T-cell (primary cell): ENCODE measurements around the gene CISD1. TPM values are rescaled to one million over a fixed set of nuclear protein-coding genes. Genes with fewer than 3 reads are reported as not detected.

Experiments
- ATAC-seq, 4 experiments: fragments of 200-7000 bp in 3 of 4; fragments of 150-1000 bp in 1 of 4; cut with Tn5 transposase; replicated peaks in 1 of 4; 1 replicate in 3 of 4; 2 replicates in 1 of 4; pipeline ENCODE4 v1.10.0; 2021; ENCODE audit warnings: moderate library complexity in 3 of 4, mild to moderate bottlenecking in 2 of 4, moderate number of reproducible peaks in 1 of 4
- CTCF ChIA-PET, 2 donors: fragments of 300-600 bp; sonication (Branson Sonifier 250); formaldehyde crosslinking; loops; one replicate each; lab custom pipeline; 2022; ENCODE audit warnings: antibody characterized with exemption in 2 of 2; lab: Charles Lee
- POLR2A ChIA-PET, 2 donors: fragments of 300-600 bp; sonication (Branson Sonifier 250); formaldehyde crosslinking; loops; one replicate each; lab custom pipeline; 2022; ENCODE audit warnings: antibody characterized with exemption in 2 of 2; lab: Charles Lee
- DNase-seq, 35 experiments: peaks; one replicate each; pipeline versions ENCODE4 v3.0.0 to v3.0.0-alpha.2; 2013 to 2023
- H3K27ac ChIP-seq: one replicate; pipeline ENCODE4 v1.5.1; 2013; ENCODE audit warnings: low read length
- H3K27me3 ChIP-seq, 2 experiments: replicated peaks in 1 of 2; 1 replicate in 1 of 2; 2 replicates in 1 of 2; pipeline versions ENCODE4 v1.6.1 to v1.7.0; 2013; ENCODE audit warnings: low read length in 1 of 2, mixed read lengths in 1 of 2; ENCODE audit not compliant: control insufficient read depth in 2 of 2, insufficient read depth in 2 of 2; ENCODE audit errors: extremely low read depth in 1 of 2
- H3K36me3 ChIP-seq, 2 donors: 1 replicate in 1 of 2; 2 replicates in 1 of 2; pipeline versions ENCODE4 v1.6.1 to v1.7.0; 2013; ENCODE audit warnings: low read length in 1 of 2; ENCODE audit not compliant: control insufficient read depth in 2 of 2, insufficient read depth in 1 of 2; ENCODE audit errors: extremely low read depth in 1 of 2
- H3K4me1 ChIP-seq, 2 experiments: 1 replicate in 1 of 2; 2 replicates in 1 of 2; pipeline versions ENCODE4 v1.6.1 to v1.7.0; 2013; ENCODE audit warnings: low read length in 2 of 2, mixed read lengths in 1 of 2; ENCODE audit not compliant: insufficient read depth in 2 of 2, control insufficient read depth in 1 of 2; ENCODE audit errors: extremely low read depth in 1 of 2
- H3K4me3 ChIP-seq, 2 donors: 1 replicate in 1 of 2; 2 replicates in 1 of 2; pipeline versions ENCODE4 v1.5.1 to v1.7.0; 2013; ENCODE audit warnings: mild to moderate bottlenecking in 2 of 2, low read length in 1 of 2, moderate library complexity in 1 of 2; ENCODE audit not compliant: control insufficient read depth in 1 of 2; ENCODE audit errors: extremely low read depth in 1 of 2
- H3K9me3 ChIP-seq: 2 replicates; pipeline ENCODE4 v1.7.0; 2013
- H3K27ac Mint-ChIP-seq, 2 donors: one replicate each; pipeline ENCODE4 v1.8.0; 2020 to 2021; ENCODE audit warnings: mild to moderate bottlenecking in 2 of 2, mixed read lengths in 2 of 2
- H3K27me3 Mint-ChIP-seq, 2 donors: one replicate each; pipeline ENCODE4 v1.8.0; 2021 to 2022; ENCODE audit warnings: mixed read lengths in 2 of 2
- H3K36me3 Mint-ChIP-seq: one replicate; pipeline ENCODE4 v1.8.0; 2021; ENCODE audit warnings: mixed read lengths
- H3K4me1 Mint-ChIP-seq, 3 donors: one replicate each; pipeline ENCODE4 v1.8.0; 2020 to 2022; ENCODE audit warnings: mixed read lengths in 3 of 3, mild to moderate bottlenecking in 1 of 3
- H3K4me3 Mint-ChIP-seq, 3 donors: one replicate each; pipeline ENCODE4 v1.8.0; 2020 to 2022; ENCODE audit warnings: mild to moderate bottlenecking in 3 of 3, mixed read lengths in 3 of 3, moderate library complexity in 3 of 3
- H3K9me3 Mint-ChIP-seq, 3 donors: one replicate each; pipeline ENCODE4 v1.8.0; 2020 to 2022; ENCODE audit warnings: mixed read lengths in 3 of 3
- WGBS: methylation state at CpG from one replicate; pipeline ENCODE4 v1.1.5; 2013; ENCODE audit warnings: missing lambda C conversion rate; ENCODE audit not compliant: insufficient coverage; 5-methylcytosine and 5-hydroxymethylcytosine counted together
- total RNA-seq, 35 experiments: library from RNA in 6 of 35; stranded (reverse) in 6 of 35; fragments of 120-200 nt in 1 of 35; gene quantifications; one replicate each; pipeline versions ENCODE4 v1.2.1 to v1.2.4 and lab custom pipeline; 2013 to 2026

CISD1 gene
- total RNA-seq, 5 donors from 2014 or later (not counting 1 experiment from before 2014, with no cell fraction given) = 6.3 to 11.3 (median 10.3) TPM

GRCh38 chr10:58267713-58268453, 1.1 kb upstream of the CISD1 start, which contains the start of gene IPMK:
IPMK (minus strand) TSS chr10:58267894; CDS start chr10:58267611, 283 bp downstream.
- peak; percentile 87 to 97 (median 93) for DNase-seq
- H3K9me3 Mint-ChIP-seq = no peaks in the 10 kb centered on the region
- Histone ChIP-seq H3K36me3 (no peaks in the 10 kb centered on the region), H3K4me3 (peak within 1 kb of the TSS; percentile 74 to 98), H3K27me3 (no peaks in the 10 kb centered on the region), H3K27ac (peak within 1 kb of the TSS; percentile 85), H3K4me1 (peaks cover 21 to 29% of the 10 kb centered on the region in 2 experiments), H3K9me3 (no peaks in the 10 kb centered on the region)
- H3K36me3 Mint-ChIP-seq = no peaks in the 10 kb centered on the region
- peak; percentile 71 to 75 (median 74) for ATAC-seq
- POLR2A ChIA-PET = no interaction called here
- H3K4me3 Mint-ChIP-seq = peak within 1 kb of the TSS; percentile 96 to 99 (median 97)
- H3K27me3 Mint-ChIP-seq = no peaks in the 10 kb centered on the region
- H3K4me1 Mint-ChIP-seq = peaks cover 50 to 53% (median 51%) of the 10 kb centered on the region in 3 donors
- H3K27ac Mint-ChIP-seq = peak within 1 kb of the TSS; percentile 91 to 94
- WGBS = under 1% methylated on average over 74 of the region's 76 CpGs
- CTCF ChIA-PET = interaction anchor here (0.6 to 2.3 kb wide), 4 partner anchors 23 to 118 kb away, joined by 3 to 15 read pairs (median 4); partner anchors contain the start of gene TFAM (in 1 of the 2)

- H3K4me1 Mint-ChIP-seq = peaks cover 49 to 56% (median 52%) of the 10 kb centered on the region in 3 donors
- ATAC-seq = peak in 1 of 4 experiments; percentile 0
These were observed 462 bp upstream of the CISD1 start for GRCh38 chr10:58268454-58268945.

GRCh38 chr10:58269782-58270290, 874 bp downstream of the CISD1 start:
- ChIA-PET CTCF (interaction anchor here in 1 of 2 donors (0.5 to 2.3 kb wide), 3 partner anchors 21 to 115 kb away, joined by 3 to 15 read pairs (median 4); partner anchors contain the start of gene TFAM), POLR2A (interaction anchor here in 1 of 2 donors (0.5 kb wide), 1 partner anchor 1607 kb away, joined by 4 read pairs; no protein-coding TSS in a partner anchor)
- DNase-seq (no peak), ATAC-seq (no peak)
- no peaks in the 10 kb centered on the region for H3K9me3 Mint-ChIP-seq
- Histone ChIP-seq H3K9me3 (no peaks in the 10 kb centered on the region), H3K4me3 (peak overlapping the region; percentile 54 to 98), H3K36me3 (no peaks in the 10 kb centered on the region), H3K4me1 (peaks cover 21 to 28% of the 10 kb centered on the region in 2 experiments), H3K27me3 (no peaks in the 10 kb centered on the region), H3K27ac (no peak overlapping the region)
- no peaks in the 10 kb centered on the region for H3K36me3 Mint-ChIP-seq
- 20% methylated on average over 1 of the region's 12 CpGs for WGBS
- H3K4me3 Mint-ChIP-seq = peak overlapping the region; percentile 94 to 99 (median 96)
- peaks cover 35 to 49% (median 40%) of the 10 kb centered on the region in 3 donors for H3K4me1 Mint-ChIP-seq
- H3K27ac Mint-ChIP-seq = peak overlapping the region in 1 of 2 donors; percentile 94
- no peaks in the 10 kb centered on the region for H3K27me3 Mint-ChIP-seq

More at GRCh38 chr10:58268454-58268945, 462 bp upstream of the CISD1 start:
- H3K27me3 ChIP-seq = no peaks in the 10 kb centered on the region
- H3K4me3 Mint-ChIP-seq = peak overlapping the region; percentile 94 to 99 (median 96)
- H3K36me3 ChIP-seq = no peaks in the 10 kb centered on the region
- CTCF ChIA-PET = interaction anchor here (0.6 to 2.3 kb wide), 9 partner anchors 22 to 1639 kb away, joined by 3 to 15 read pairs (median 3); partner anchors contain the start of gene TFAM (in 2 of the 2)
- no peaks in the 10 kb centered on the region for H3K9me3 ChIP-seq
- WGBS = 0% methylated on average over 3 of the region's 13 CpGs
- peak overlapping the region; percentile 91 to 94 for H3K27ac Mint-ChIP-seq
- no peaks in the 10 kb centered on the region for H3K9me3 Mint-ChIP-seq
- H3K36me3 Mint-ChIP-seq = no peaks in the 10 kb centered on the region
- peak overlapping the region; percentile 49 to 98 for H3K4me3 ChIP-seq
- H3K27ac ChIP-seq = peak overlapping the region; percentile 85
- no peak for DNase-seq
- POLR2A ChIA-PET = interaction anchor here (0.5 to 1.2 kb wide), 4 partner anchors 8 to 117 kb away, joined by 3 to 5 read pairs (median 4); partner anchors contain the start of gene TFAM (in 1 of the 2)
- H3K4me1 ChIP-seq = peaks cover 21 to 29% of the 10 kb centered on the region in 2 experiments
- no peaks in the 10 kb centered on the region for H3K27me3 Mint-ChIP-seq

GRCh38 chr10:58275261-58275660, 6.3 kb downstream of the CISD1 start:
- 80% methylated on average over 1 of the region's 2 CpGs for WGBS
- Histone ChIP-seq H3K27me3 (no peaks in the 10 kb centered on the region), H3K4me1 (peaks cover 0 to 1% of the 10 kb centered on the region in 2 experiments), H3K27ac (no peak overlapping the region), H3K36me3 (peaks cover 0 to 8% of the 10 kb centered on the region in 2 donors), H3K9me3 (no peaks in the 10 kb centered on the region), H3K4me3 (no peak overlapping the region)
- DNase-seq (no peak), ATAC-seq (no peak)
- no peaks in the 10 kb centered on the region for H3K9me3 Mint-ChIP-seq
- no peaks in the 10 kb centered on the region for H3K27me3 Mint-ChIP-seq
- no peak overlapping the region for H3K4me3 Mint-ChIP-seq
- peaks cover 8 to 19% (median 9%) of the 10 kb centered on the region in 3 donors for H3K4me1 Mint-ChIP-seq
- H3K36me3 Mint-ChIP-seq = peaks cover 14% of the 10 kb centered on the region
- CTCF ChIA-PET = interaction anchor here in 1 of 2 donors (0.9 kb wide), 1 partner anchor 15 kb away, joined by 5 read pairs; no protein-coding TSS in a partner anchor
- no peak overlapping the region for H3K27ac Mint-ChIP-seq
- POLR2A ChIA-PET = no interaction called here

- H3K27ac Mint-ChIP-seq = no peak overlapping the region
- POLR2A ChIA-PET = interaction anchor here in 1 of 2 donors (0.7 kb wide), 1 partner anchor 107 kb away, joined by 5 read pairs; no protein-coding TSS in a partner anchor
- H3K9me3 Mint-ChIP-seq = no peaks in the 10 kb centered on the region
These were observed 6.9 kb downstream of the CISD1 start for GRCh38 chr10:58275908-58276307.

More at GRCh38 chr10:58275908-58276307, 6.9 kb downstream of the CISD1 start:
- DNase-seq = no peak
- no peak overlapping the region for H3K4me3 ChIP-seq
- H3K27me3 Mint-ChIP-seq = no peaks in the 10 kb centered on the region
- ATAC-seq = no peak
- no peak overlapping the region for H3K27ac ChIP-seq
- H3K4me1 Mint-ChIP-seq = peaks cover 2 to 24% (median 6%) of the 10 kb centered on the region in 3 donors
- H3K9me3 ChIP-seq = no peaks in the 10 kb centered on the region
- no peaks in the 10 kb centered on the region for H3K4me1 ChIP-seq
- H3K36me3 Mint-ChIP-seq = peaks cover 18% of the 10 kb centered on the region
- H3K4me3 Mint-ChIP-seq = no peak overlapping the region
- H3K27me3 ChIP-seq = no peaks in the 10 kb centered on the region
- peaks cover 0 to 8% of the 10 kb centered on the region in 2 donors for H3K36me3 ChIP-seq
- CTCF ChIA-PET = interaction anchor here in 1 of 2 donors (1.2 kb wide), 1 partner anchor 15 kb away, joined by 7 read pairs; no protein-coding TSS in a partner anchor
